G401.6 (cell line): Measurements from ENCODE around the gene DNHD1.

Experiments
- FAIRE-seq: peaks from 2 replicates; lab custom pipeline; 2012; peaks lifted over from hg19 to GRCh38; lab: Jason Lieb, UNC

DNHD1 gene

GRCh38 chr11:6594142-6594768 is 97.2 kb downstream of the DNHD1 start:
- FAIRE-seq, result no peak

- FAIRE-seq, result no peak
Measured at GRCh38 chr11:6596239-6596877, 99.3 kb downstream of the DNHD1 start.

GRCh38 chr11:6598555-6598954 is 101.5 kb downstream of the DNHD1 start:
- FAIRE-seq, result no peak

- FAIRE-seq, result no peak
Measured at GRCh38 chr11:6599449-6599848, 102.4 kb downstream of the DNHD1 start.

GRCh38 chr11:6599881-6600390 is 102.9 kb downstream of the DNHD1 start:
- no peak for FAIRE-seq

- no peak for FAIRE-seq
Measured at GRCh38 chr11:6601041-6601461, 104.0 kb downstream of the DNHD1 start.

- no peak for FAIRE-seq
Measured at GRCh38 chr11:6602096-6602940, 105.2 kb downstream of the DNHD1 start.

- no peak for FAIRE-seq
Measured at GRCh38 chr11:6603287-6604080, 106.4 kb downstream of the DNHD1 start, which contains the start of the genes ILK and RRP8. Gene ILK (plus strand): TSS chr11:6603774. CDS start chr11:6604272, 498 bp downstream. Gene RRP8 (minus strand): TSS chr11:6603616. CDS start chr11:6603502, 114 bp downstream.

GRCh38 chr11:6604081-6604626 is 107.1 kb downstream of the DNHD1 start:
- FAIRE-seq, result no peak

GRCh38 chr11:6604790-6605189 is 107.7 kb downstream of the DNHD1 start:
- FAIRE-seq, result no peak

GRCh38 chr11:6606471-6607189 is 109.5 kb downstream of the DNHD1 start:
- peak; percentile 91 for FAIRE-seq

- FAIRE-seq, result no peak
Measured at GRCh38 chr11:6607190-6607795, 110.2 kb downstream of the DNHD1 start.

GRCh38 chr11:6608011-6608410 is 110.9 kb downstream of the DNHD1 start:
- no peak for FAIRE-seq

- no peak for FAIRE-seq
Measured at GRCh38 chr11:6608726-6609501, 111.8 kb downstream of the DNHD1 start.

- FAIRE-seq, result no peak
Measured at GRCh38 chr11:6609502-6610015, 112.5 kb downstream of the DNHD1 start.

GRCh38 chr11:6610591-6610990 is 113.5 kb downstream of the DNHD1 start:
- no peak for FAIRE-seq

- FAIRE-seq, result no peak
Measured at GRCh38 chr11:6611092-6611962, 114.2 kb downstream of the DNHD1 start.

- no peak for FAIRE-seq
Measured at GRCh38 chr11:6611963-6612212, 114.8 kb downstream of the DNHD1 start.
